Measurements from ENCODE around the gene RFX2. TPM values are rescaled to one million over a fixed set of nuclear protein-coding genes. Genes with fewer than 3 reads are reported as not detected.
"Not testable (repeated sequence)": the region's sequence is repeated elsewhere in the genome, so short reads cannot be mapped to it uniquely, and the experiment has no call there.

RFX2 gene
- total RNA-seq, 1 donor from 2014 or later: 27.9 TPM

GRCh38 chr19:5993648-5994358 is 116.5 kb downstream of the RFX2 start:
- DNase-seq (ENCODE audit: low spot score): no peak

GRCh38 chr19:5993201-5993600 is 117.1 kb downstream of the RFX2 start:
- no peak for DNase-seq (ENCODE audit: low spot score)

GRCh38 chr19:5992756-5993155 is 117.5 kb downstream of the RFX2 start:
- DNase-seq (ENCODE audit: low spot score): no peak

GRCh38 chr19:5991244-5991838 is 119.0 kb downstream of the RFX2 start:
- no peak for DNase-seq (ENCODE audit: low spot score)

GRCh38 chr19:5990289-5990797 is 120.0 kb downstream of the RFX2 start:
- DNase-seq (ENCODE audit: low spot score): no peak

GRCh38 chr19:5989388-5990074 is 120.8 kb downstream of the RFX2 start:
- no peak for DNase-seq (ENCODE audit: low spot score)

- DNase-seq (ENCODE audit: low spot score): no peak
Measured at GRCh38 chr19:5988517-5989387, 121.5 kb downstream of the RFX2 start.

- no peak for DNase-seq (ENCODE audit: low spot score)
Measured at GRCh38 chr19:5987077-5987818, 123.1 kb downstream of the RFX2 start.

- DNase-seq (ENCODE audit: low spot score): not testable (repeated sequence)
Measured at GRCh38 chr19:5985837-5986236, 124.5 kb downstream of the RFX2 start.

GRCh38 chr19:5985098-5985783 is 125.1 kb downstream of the RFX2 start:
- no peak for DNase-seq (ENCODE audit: low spot score)

GRCh38 chr19:5984600-5984999 is 125.7 kb downstream of the RFX2 start:
- no peak for DNase-seq (ENCODE audit: low spot score)

- no peak for DNase-seq (ENCODE audit: low spot score)
Measured at GRCh38 chr19:5983367-5983955, 126.8 kb downstream of the RFX2 start.

- no peak for DNase-seq (ENCODE audit: low spot score)
Measured at GRCh38 chr19:5978606-5979552, 131.4 kb downstream of the RFX2 start.

GRCh38 chr19:5977785-5978605 is 132.3 kb downstream of the RFX2 start, which contains the start of gene RANBP3:
TSS of gene RANBP3 (minus strand) at chr19:5978140. CDS start at chr19:5978082, 58 bp downstream.
- peak; percentile 99 for DNase-seq (ENCODE audit: low spot score)

- no peak for DNase-seq (ENCODE audit: low spot score)
Measured at GRCh38 chr19:5977222-5977784, 133.0 kb downstream of the RFX2 start.

- no peak for DNase-seq (ENCODE audit: low spot score)
Measured at GRCh38 chr19:5976768-5977167, 133.5 kb downstream of the RFX2 start.

- DNase-seq (ENCODE audit: low spot score): no peak
Measured at GRCh38 chr19:5975388-5975728, 134.9 kb downstream of the RFX2 start.

Measured in mesenteric fat pad (tissue), 1 donor.